T1000 (cell line): ENCODE data around the gene NPHP4.

ENCODE experiments used
- DNase-seq: peaks from one replicate; lab custom pipeline; 2025; ENCODE audit warnings: mixed read lengths; lab: John Stamatoyannopoulos, UW

Gene NPHP4

DNA sequence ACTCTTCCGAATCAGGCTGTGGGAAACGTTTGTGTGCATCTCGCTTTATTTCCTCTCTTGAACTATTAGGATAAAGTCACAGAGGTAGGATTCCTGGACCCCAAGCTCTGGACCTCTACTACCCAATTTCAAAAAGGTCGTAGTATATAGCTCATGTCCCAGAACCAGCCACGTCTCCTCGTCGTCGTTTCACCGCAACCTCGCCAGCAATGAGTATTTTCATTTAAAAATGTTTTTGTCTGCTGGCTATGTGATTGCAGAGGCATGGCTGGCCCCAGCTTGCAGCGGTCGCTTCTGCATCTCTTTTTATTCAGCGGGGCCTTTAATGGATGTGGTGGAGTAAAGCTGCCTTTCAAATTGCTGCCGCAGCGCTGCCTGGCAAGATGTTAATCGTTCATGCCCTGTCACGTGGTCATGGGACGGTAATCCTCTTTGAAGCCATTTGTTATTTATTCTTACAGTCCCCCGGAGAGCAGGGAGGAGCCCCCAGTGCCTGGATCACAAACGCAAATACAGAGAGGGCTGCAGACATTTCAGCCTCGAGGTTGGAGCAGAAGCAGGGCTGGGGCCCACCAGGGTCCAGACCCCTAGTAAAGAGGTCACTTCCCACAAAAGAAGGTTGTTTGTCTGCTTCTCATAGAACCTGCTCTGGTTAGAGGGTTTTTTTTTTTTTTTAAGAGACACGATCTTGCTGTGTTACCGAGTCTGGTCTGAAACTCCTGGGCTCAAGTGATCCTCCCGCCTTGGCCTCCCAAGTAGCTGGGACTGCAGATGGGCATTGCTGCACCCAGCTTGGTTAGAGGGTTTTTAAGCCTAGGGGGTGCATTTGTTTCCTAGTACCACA lies 11.6 kb upstream of the NPHP4 start:
- no peak for DNase-seq

DNA sequence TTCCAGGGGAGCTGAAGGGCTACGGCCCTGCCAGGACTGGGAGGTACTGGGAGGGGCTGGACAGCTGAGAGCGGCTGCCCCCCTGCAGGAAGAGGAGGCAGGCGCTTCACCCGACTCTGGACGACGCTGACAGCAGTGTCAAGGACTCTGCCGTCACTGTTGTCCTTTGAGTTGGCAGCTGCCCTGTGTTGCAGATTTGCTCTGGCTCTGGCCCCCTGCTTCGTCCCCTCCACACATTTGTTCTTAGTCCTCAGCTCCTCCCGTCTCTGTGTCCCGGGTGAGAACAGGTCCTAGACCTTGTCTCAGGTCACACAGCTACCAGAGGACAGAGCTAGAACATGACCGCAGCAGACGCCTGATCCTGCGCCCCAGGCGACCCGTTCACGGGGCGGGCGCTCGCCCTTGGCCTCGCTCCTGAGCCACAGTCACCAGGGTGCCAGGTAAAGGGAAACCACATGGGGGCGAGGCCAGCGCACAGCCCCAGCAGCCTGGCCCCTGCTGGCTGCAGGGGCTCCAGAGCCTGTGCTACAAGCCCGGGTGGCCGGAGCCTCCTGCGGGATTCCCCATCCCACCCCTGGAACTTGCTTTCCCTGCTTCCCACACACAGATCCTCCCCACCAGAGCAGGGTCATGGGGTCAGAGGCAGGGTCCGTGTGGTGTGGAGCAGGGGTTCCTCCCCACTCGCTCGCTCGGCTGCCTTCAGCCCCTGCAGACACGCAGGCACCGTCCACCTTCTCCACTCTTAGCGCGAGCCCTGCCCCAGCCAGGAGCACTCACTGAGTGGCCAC lies 10.7 kb upstream of the NPHP4 start:
- DNase-seq, result no peak

DNA sequence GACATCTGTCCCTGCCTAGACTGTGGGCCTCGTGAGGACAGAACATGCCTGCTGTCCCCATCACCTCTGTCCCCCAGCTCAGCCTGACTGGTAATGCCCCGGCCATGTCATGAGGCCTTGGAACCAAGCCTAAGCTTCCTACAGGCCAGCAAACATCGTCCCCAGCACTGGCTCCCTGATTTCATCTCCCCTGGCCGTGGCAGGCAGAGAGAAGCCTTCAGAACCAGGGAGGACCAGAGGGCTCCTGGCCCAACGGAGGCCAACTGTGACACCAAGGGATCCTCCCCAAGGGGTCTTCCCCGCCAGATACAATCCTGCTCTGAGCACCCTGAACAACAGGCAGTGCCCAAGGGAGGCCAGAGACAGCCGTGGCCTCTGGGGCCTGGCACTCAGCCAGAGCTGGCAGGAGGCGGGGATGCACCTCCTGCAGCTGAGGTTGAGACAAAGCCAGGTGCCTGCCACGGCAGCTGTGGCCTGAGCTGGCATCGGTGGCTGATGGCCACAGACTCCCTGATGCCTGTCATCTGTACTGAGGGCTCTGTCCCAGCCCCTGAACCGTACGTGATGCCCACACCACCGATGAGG lies 9.9 kb upstream of the NPHP4 start:
- DNase-seq, result no peak

DNA sequence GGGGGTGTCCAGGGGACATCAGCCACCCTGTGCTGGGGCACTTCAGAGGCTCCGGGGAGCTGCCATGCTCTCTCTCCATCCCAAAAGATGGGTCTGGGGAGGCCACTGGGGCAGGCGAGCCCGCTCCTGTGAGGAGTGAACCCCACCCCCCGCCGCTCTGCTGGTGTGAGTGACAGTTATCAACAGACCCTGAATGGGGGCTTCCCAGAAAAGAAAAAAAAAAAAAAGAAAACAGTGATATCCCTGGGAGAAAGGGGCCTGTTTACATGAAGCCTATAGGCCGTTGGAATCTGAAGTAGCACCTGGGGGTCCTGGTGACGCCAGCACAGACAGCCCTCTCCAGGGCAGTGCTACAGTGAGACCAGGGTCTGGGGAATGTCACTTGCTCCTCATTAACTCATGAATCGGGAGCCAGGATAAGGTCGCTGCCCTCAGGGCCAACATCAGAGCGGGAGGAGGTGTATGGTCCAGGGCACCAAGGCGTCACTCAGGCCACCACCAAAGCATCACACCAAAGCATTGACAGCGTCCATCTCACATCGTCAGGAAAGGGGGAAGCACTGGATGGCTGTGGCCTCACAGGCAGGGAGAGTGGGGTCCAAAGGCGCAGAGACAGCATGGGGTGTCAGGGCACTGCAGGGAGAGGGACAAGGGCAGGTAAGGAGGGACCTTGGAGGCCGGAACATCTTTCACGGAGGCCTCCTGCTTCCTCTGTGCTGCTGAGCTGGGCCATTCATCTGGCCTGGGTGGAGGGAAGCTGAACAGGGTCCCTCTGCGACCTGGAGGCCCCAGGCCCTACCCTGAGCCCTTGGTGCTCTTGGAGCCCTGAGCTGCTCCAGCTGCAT lies 8.4 kb upstream of the NPHP4 start:
- no peak for DNase-seq

DNA sequence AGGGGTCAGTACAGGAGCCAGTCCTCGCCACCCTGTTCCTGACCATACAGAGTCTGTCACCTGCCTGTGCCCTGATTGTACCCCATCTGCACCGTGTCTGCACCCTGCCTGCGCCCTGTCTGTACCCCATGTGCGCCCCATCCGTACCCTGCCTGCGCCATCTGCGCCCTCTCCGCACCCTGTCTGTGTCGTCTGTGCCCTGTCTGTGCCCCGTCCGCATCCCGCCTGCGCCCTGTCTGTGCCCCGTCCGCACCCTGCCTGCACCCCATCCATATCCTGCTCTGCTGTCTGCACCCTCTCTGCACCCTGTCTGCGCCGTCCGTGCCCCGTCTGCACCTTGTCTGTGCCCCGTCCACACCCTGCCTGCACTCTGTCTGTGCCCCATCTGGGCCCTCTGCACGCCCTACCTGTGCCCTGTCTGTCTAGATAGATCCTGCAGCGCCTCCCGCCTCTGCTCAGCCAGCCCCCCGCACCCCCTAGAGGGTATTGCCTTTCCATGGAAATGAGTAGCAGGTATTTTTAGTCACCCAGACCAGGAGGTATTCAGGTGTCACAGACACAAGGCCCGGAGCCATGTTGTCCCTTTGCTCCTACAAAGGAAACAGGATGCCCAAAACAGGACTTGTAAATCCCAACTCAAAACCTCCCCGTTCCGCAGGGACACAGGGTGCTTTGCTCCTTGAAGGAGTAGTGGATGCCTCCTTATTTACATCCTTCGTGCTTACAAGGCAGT lies 7.7 kb upstream of the NPHP4 start:
- DNase-seq, result no peak

DNA sequence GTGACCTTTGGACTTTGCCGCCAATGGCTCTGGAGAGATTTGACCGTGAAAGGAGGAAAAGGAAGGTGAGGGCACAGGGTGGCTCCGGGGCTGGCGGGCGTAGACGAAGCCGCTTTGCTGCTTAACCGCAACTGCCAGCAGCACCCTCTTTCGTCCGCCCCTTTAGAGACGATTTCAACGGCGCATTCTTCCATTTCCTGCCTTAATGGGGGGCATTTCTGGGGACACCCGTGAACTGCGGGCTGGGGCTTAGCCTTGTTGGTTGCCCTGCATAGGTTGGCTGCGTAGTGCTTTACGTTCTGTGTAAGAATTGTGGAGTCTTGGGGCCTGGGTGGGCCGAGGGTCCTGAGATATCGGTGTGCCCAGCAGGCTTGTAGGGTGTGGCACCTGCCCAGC lies 6.7 kb upstream of the NPHP4 start:
- DNase-seq, result no peak

DNA sequence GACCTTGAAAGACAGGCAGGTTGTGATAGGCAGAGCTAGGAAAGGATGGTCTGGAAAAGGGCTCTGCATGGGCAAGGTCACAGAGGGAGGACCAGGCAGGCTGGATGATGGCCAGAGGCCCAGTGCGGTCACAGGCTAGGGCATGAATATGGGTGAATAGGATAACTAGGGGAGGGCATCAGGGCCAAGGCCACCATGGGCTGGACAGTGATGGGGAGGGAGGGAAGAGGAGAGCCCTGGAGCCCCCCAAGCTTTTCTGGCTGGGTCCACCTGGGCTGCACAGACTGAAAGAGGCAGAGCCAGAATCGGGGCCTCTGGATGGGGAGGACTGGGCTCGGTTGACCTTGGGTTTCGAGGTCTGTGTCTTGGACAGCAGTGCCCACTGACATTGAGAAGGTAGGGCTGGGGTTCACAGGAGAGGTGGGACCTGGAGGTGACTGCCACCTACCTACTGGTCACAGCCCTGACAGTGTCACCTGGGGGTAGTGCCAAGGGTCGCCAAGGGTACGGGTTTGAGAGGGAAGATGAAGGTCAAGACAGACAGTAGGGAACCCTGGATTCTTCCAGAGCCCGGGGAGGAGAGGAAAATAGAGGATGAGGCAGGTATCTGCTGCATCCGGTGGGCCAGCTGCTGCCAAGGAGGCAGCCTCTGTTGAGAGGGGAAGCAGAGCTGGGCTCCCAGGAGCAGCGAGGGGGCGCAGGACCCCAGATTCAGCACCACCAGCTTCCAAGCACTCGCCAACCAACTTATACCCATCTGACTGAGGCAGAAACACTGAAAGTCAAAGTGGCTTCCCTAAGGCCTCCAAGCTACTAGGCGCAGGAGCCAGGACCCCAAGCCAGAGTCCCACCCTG lies 6.1 kb upstream of the NPHP4 start:
- no peak for DNase-seq

DNA sequence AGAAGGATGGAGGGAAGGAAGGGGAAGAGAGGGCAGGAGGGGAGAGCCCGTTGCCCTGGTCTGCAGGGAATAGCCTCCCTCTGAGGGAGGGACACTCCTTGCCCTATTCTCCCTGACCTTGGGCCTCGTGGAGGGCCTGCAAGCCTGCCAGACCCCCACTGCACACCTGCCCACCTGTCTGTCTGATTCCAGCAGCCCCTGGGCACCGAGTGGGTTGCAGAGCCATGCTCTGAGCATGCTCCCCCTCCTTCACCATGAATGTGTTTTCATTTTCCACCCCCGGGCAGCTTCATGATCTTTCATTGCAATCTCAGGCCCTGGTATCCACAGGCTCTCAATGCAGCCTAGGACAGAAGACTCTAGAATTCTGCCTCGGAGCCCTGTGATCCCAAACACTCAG lies 5.1 kb upstream of the NPHP4 start:
- no peak for DNase-seq

DNA sequence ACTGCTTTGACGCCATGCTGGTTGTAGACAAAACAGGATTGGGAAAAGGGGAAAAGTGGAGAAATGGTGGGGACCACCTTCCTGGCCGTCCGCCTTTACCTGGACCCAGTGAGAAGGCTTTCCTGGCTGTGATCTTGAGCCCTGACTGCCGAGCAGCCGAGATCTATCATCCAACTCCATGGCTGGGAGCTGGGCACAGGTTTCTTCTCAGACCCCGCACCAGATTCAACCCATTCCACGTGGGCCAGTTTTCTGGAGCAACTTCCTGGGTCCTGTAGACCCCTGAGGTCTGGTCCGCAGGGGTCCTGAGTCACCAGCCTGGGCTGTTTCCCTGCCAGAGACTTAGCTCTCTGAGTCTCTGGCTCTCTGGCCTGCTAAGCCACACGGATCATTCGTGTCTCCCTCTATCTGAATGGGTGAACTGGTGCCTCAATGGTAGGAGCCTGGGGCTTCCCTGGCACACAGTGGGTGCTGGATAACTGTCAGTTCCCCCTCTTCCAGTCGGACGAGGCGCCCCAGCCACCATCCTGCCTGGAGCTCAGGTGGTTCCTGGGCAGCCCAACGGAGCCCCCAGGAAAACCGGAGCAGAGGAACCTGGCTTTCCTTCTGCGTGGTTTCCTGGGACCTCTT lies 4.5 kb upstream of the NPHP4 start:
- DNase-seq, result no peak

DNA sequence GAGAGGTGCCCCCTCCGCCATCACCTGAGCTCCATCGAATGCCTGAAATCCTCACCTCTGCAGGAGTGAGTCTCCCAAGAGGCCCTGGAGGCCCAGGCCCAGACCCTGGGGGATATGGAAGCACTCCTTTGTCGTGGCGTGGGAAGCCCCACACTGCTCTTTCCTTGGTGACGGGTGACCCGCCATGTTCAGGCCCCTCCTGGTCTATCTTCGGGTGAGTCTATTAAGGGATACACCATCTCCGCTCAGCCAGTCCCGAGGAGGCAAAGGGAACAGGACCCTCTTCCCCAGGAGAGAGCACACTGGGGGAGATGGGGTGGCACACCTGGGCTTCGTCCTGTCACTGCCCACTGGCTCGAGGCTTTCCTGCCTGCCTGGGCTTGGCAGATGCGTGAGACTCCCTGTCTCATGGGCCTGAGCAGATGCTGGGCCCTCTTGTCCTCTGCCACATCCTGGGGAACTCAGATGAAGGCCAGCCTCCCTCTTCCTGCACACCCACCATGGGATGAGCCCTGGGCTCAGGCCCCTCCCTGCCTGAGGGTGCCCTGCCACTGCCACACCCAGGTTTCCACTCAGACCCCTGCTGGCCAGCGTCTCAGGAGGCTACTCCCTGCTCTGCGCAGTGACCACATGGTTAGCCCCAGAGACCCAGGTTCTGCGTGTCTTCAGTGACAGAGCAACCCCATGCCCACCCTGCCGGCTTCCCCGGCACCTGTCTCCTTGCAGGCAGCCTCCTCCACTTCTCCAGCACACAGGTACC lies 3.8 kb upstream of the NPHP4 start:
- DNase-seq, result no peak

DNA sequence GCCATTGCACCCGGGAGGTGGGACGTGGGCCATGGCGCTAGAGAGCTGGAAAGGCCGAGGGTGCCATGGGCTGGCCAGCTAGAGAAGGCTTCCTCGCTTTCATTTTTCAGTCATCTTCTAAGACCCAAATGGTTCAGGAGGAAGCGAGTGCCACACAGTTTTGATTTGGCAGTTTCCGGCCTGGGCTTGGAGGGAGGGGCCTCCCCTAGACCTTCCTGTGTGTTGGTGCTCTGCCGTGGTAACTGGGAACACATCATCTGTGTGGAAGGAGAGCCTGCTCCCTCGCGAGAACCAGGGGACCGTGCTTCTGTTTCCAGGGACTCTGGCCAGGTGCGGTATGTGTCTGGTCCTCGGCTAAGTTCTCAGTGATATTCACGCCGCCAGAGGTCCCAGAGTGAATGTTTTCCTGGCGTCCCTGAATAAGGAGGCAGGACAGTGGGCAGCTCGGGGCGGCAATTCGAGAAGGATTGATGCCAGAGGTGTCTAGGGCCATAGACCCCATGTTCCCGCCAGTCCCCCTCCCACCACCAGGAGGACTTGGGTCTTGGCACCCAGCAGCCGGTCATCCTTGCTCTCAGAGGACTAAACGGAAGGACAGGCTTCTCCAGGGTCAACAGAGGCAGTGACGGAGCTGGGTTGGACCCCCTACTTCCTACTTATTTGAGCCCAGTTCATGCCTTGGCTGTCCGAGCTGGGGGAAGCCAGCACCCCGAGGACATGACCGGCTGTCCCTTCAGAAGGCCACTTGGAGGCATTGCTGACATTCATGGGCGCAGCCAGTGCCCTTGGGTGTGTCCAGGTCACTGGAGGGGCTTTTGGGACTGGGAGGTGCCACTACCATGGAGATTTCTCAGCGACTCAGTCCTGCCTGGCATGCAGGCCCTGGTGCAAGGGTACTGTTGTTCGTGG lies 2.7 kb upstream of the NPHP4 start:
- DNase-seq, result no peak

DNA sequence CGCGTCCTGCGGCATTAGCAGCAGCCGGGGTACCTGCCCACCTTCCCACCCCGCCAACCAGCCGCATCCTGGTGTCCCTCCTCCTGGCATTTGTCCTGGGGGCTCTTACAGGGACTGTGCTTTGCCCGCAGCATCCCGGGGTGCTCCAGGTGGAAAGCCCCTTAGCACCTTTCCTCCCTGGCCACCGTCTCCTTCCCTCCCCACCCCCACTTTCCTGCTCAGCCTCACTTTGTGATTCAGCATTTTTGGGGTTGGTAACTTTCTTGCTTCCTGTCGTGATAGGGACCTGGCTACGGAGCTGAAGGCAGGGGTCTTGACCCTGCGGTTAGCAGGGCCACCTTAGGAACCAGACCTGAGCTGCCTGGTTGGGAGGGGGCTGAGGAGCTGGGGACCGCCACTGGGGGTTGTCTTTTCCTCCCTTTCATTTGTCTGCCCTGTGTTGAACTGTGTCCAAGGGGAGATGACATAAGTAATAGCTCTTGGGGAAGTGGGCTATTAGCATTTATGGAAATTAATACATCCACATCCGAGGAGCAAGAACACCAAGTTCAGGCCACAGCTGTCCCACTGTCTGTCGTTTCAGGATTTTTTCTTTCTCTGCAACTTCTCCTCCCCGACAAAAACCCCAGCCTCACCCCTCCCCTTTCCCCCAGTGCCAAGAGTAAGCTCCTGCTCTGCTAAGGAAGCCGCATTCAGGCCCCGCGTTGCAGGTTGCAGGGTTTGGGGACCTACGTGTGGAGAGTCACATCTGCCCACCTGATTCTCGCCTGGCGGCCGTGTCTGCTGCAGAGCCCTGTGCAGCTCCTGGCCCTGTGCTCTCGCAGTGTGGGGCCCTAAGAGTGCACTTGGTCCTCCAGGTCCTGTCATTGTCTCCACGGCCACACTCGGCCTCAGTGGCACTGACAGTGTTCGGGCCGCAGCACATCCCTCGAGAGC lies 1.6 kb upstream of the NPHP4 start:
- no peak for DNase-seq

DNA sequence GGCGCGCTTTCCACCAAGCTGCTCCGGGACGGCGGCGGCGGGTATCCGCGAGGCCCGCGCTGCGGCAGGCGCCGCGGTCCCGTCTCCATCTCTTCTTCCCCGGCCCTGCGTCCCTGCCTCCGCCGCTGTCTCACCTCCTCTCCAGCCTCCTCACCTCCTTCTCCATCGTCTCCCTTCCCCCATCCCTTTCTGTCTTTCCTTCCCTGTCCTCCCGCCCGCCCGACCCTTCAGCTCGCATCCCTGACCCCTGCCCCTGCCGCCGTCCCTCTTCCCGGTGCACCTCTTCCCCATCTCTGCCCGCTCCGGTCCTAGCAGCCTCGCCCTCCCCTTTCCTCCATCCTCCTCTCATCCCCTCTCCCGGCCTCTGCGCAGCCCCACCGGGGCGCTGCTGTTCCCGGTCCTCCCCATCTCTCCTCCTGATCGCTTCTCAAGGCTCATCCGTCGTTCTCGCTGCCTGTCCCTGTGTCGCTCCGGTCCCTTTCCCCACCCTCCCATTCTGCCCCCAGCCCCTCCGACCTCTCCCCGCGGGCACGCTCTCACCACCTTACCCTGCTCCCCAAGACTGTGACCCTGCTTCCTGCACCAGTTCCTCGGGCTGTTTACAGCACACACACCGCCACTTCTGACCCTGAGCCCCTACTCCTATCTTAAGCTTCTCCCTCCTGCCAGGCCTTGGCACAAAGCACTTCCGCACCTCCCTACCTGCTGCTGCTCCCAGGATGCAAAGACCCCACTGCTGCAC lies 760 bp upstream of the NPHP4 start:
- DNase-seq, result no peak

DNA sequence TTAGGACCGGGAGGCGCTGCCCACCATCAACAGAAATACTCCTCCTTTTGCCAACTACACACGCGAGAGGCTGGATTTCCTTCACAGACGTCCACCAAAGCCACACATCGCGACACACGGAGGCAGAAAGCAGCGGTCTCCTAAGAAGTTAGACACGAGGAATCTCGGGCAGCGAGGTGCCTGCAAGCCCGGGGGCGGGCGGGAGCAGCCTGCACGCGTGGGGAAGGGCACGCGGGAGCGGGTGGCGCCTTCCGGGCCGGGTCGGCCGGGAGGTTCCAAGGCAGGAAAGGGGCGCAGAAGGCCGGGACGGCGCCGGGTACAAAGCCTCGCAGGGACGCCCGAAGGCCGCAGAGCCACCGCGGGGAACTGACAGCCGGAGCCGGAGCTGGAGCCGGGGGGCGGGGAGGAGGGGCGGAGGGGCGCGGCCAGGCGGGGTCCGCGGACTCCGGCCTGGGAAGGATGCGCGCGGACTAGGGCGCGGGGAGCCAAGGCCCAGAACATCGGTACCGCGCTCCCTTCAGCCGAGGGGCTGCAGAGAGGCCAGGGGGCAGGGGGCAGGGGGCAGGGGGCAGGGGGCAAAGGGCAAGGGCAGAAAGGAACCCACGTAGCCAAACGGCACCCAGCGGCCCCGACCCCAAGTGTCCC lies 722 bp downstream of the NPHP4 start:
- DNase-seq, result no peak

DNA sequence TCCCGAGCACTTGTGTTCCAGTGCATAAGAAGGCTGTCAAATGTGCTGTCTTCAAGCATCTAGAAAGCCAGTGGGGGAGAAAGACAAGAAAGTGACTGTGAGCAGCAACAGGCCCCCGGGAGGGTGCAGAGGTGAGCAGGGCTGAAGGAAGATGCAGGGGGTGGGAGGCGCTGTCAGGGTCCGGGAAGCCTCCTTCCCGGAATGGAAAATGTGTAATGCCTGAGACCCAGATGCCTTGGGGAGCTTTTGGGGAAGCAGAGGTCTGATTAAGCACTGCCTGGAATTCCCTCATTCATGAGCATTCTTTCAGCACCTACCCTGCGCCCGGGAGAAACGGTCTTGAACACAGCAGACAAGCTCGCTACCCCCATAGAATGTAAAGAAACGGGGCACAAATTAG lies 1.3 kb downstream of the NPHP4 start:
- DNase-seq, result no peak
